Activated CD4-positive, alpha-beta T cell treated with anti-CD3 and anti-CD28 coated beads, Interleukin-2, amount 10 ng/mL, durations not matched to agents 24 days and 14 days (primary cell): ENCODE data around the gene NEDD4L. TPM values are rescaled to one million over a fixed set of nuclear protein-coding genes. Genes with fewer than 3 reads are reported as not detected.

Experiments
- DNase-seq: peaks from one replicate; pipeline ENCODE4 v3.0.0; 2022
- H3K27ac Mint-ChIP-seq: one replicate; pipeline ENCODE4 v1.8.0; 2022; ENCODE audit warnings: mild to moderate bottlenecking, mixed read lengths
- H3K27me3 Mint-ChIP-seq: one replicate; pipeline ENCODE4 v1.8.0; 2022; ENCODE audit warnings: mixed read lengths
- H3K36me3 Mint-ChIP-seq: one replicate; pipeline ENCODE4 v1.8.0; 2022; ENCODE audit warnings: low read depth, mild to moderate bottlenecking, mixed read lengths
- H3K4me1 Mint-ChIP-seq: one replicate; pipeline ENCODE4 v1.8.0; 2021; ENCODE audit warnings: mixed read lengths
- H3K4me3 Mint-ChIP-seq: one replicate; pipeline ENCODE4 v1.8.0; 2022; ENCODE audit warnings: mild to moderate bottlenecking, moderate library complexity, mixed read lengths
- H3K9me3 Mint-ChIP-seq: one replicate; pipeline ENCODE4 v1.8.0; 2021; ENCODE audit warnings: mixed read lengths
- intact Hi-C: fragments of 100-400 bp; cut with micrococcal nuclease; formaldehyde crosslinking; loops from one replicate; pipeline ENCODE4 v1.15.1; 2023
- total RNA-seq: library from RNA; stranded (reverse); gene quantifications from 2 replicates; pipeline ENCODE4 v1.2.3, GENCODE V29; 2022

The NEDD4L gene
- total RNA-seq, 1 donor from 2014 or later: 4.2 TPM

GRCh38 chr18:58114766-58115165 lies 70.7 kb downstream of the NEDD4L start:
- DNase-seq: no peak
- Mint-ChIP-seq H3K9me3 (no peaks in the 10 kb centered on the region), H3K4me1 (peaks cover 9% of the 10 kb centered on the region), H3K4me3 (no peak overlapping the region), H3K27ac (no peak overlapping the region), H3K27me3 (peaks cover 6% of the 10 kb centered on the region), H3K36me3 (no peaks in the 10 kb centered on the region)
- intact Hi-C loops: loop anchor here (10.0 kb wide), 1 partner anchor 480 kb away; no protein-coding TSS in a partner anchor

- Mint-ChIP-seq H3K27ac (no peak overlapping the region), H3K4me3 (no peak overlapping the region), H3K27me3 (peaks cover 3% of the 10 kb centered on the region), H3K36me3 (no peaks in the 10 kb centered on the region), H3K4me1 (peaks cover 9% of the 10 kb centered on the region), H3K9me3 (no peaks in the 10 kb centered on the region)
- intact Hi-C loops: loop anchor here (10.0 kb wide), 1 partner anchor 482 kb away; no protein-coding TSS in a partner anchor
- no peak for DNase-seq
Observed at GRCh38 chr18:58116818-58117217, 72.8 kb downstream of the NEDD4L start.

- peaks cover 3% of the 10 kb centered on the region for H3K27me3 Mint-ChIP-seq
- H3K36me3 Mint-ChIP-seq: no peaks in the 10 kb centered on the region
- intact Hi-C loops: loop anchor here (10.0 kb wide), 1 partner anchor 483 kb away; no protein-coding TSS in a partner anchor
- no peak for DNase-seq
- H3K9me3 Mint-ChIP-seq: no peaks in the 10 kb centered on the region
- H3K4me1 Mint-ChIP-seq: peaks cover 9% of the 10 kb centered on the region
- no peak overlapping the region for H3K27ac Mint-ChIP-seq
- H3K4me3 Mint-ChIP-seq: no peak overlapping the region
Observed at GRCh38 chr18:58117786-58118403, 73.9 kb downstream of the NEDD4L start.

DNA sequence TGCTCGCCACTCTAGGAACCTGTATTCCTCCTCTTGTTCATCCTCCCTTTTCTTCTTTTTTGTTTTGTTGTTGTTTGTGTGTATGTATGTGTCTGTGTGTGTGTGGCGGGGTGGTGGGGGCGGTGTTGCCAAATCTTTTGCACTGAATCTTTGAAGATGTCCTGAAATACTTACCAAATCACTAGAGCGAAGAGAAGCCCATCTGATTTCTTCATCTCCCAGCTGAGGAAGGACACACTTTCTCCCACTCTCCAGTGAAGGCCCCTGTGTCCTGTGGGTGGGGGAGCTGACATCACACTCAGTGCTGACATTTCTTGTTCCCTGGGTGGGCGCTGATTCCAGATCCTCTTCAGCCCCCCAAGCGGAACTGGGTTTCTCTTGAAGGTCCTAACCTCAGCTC lies 74.5 kb downstream of the NEDD4L start:
- peaks cover 4% of the 10 kb centered on the region for H3K4me1 Mint-ChIP-seq
- H3K27me3 Mint-ChIP-seq: peaks cover 3% of the 10 kb centered on the region
- intact Hi-C loops: loop anchor here (10.0 kb wide), 1 partner anchor 484 kb away; no protein-coding TSS in a partner anchor
- no peak for DNase-seq
- H3K27ac Mint-ChIP-seq: no peak overlapping the region
- no peaks in the 10 kb centered on the region for H3K9me3 Mint-ChIP-seq
- no peaks in the 10 kb centered on the region for H3K36me3 Mint-ChIP-seq
- H3K4me3 Mint-ChIP-seq: no peak overlapping the region

DNA sequence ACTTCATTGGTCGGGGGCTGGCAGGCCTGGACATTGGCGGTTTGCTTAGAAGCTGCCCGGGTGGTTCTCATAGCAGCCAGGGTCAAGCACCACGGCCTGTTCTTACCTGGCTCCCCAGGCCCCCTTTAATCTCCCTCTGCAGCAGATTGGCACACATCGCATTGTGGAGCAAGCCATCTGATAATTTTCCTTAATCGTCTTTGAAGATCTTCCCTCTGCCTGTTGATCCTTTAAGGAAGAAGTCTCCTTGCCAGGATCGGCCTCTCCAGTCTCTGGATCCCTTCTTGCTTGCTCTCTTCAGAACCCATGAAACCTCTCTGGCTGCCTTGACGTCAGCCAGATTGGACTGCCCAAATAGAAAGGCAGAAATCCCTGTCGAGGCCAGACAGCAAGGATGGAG lies 75.8 kb downstream of the NEDD4L start:
- DNase-seq: no peak
- Mint-ChIP-seq H3K9me3 (no peaks in the 10 kb centered on the region), H3K36me3 (no peaks in the 10 kb centered on the region), H3K4me3 (no peak overlapping the region), H3K4me1 (peaks cover 3% of the 10 kb centered on the region), H3K27me3 (peaks cover 6% of the 10 kb centered on the region), H3K27ac (no peak overlapping the region)
- intact Hi-C loops: loop anchor here (5.0 to 10.0 kb wide), 3 partner anchors 163 to 485 kb away; no protein-coding TSS in a partner anchor

DNA sequence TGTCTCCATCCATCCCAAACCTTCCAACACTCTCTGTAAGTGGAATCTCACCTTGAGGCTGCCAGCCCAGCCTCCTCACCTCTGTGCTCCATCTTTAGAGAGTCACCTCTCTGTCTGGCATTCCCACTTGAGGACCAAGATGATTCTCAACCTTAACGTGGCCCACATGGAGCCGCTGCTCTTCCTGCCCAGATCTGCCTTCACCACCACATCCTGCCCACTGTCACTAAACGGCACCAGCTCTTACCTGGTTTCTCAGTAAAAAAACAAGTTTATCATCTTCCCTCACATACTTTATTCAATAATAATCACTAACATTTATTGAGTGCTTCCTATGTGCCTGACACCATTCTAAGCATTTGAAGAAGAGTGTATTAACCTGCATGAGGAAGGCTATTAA lies 80.4 kb downstream of the NEDD4L start:
- no peak for DNase-seq
- peaks cover 2% of the 10 kb centered on the region for H3K27me3 Mint-ChIP-seq

GRCh38 chr18:58125183-58125582 lies 81.2 kb downstream of the NEDD4L start:
- H3K9me3 Mint-ChIP-seq: no peaks in the 10 kb centered on the region
- no peak overlapping the region for H3K4me3 Mint-ChIP-seq
- peaks cover 3% of the 10 kb centered on the region for H3K4me1 Mint-ChIP-seq
- DNase-seq: no peak
- H3K27me3 Mint-ChIP-seq: peaks cover 2% of the 10 kb centered on the region
- intact Hi-C loops: no loop called here
- no peaks in the 10 kb centered on the region for H3K36me3 Mint-ChIP-seq
- H3K27ac Mint-ChIP-seq: no peak overlapping the region

More for the DNA sequence above, 80.4 kb downstream of the NEDD4L start:
- Mint-ChIP-seq H3K27ac (no peak overlapping the region), H3K9me3 (no peaks in the 10 kb centered on the region), H3K36me3 (no peaks in the 10 kb centered on the region), H3K4me3 (no peak overlapping the region), H3K4me1 (peaks cover 3% of the 10 kb centered on the region)
- intact Hi-C loops: loop anchor here (5.0 kb wide), 2 partner anchors 167 to 242 kb away; no protein-coding TSS in a partner anchor

DNA sequence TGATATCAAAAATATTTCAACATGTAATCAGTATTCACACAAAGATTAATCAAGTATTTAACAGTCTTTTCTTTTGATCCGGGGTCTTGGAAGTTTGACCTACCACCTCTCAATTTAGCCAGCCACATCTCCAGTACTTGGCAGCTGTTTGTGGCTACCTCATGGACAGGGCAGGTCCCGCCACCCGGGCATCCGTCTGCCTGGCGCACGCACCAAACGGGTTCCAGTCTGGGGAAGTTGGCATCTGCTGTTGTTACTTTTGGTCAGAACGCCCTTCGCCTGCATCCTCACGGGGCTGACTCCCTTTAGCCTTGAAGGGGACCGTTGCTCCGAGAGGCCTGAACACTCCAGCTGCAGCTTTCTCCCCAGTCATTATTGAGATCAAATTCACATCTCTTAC lies 81.7 kb downstream of the NEDD4L start:
- H3K4me1 Mint-ChIP-seq: peaks cover 3% of the 10 kb centered on the region
- H3K27me3 Mint-ChIP-seq: peaks cover 2% of the 10 kb centered on the region
- no peaks in the 10 kb centered on the region for H3K36me3 Mint-ChIP-seq
- no peak for DNase-seq
- intact Hi-C loops: no loop called here
- H3K27ac Mint-ChIP-seq: no peak overlapping the region
- H3K4me3 Mint-ChIP-seq: no peak overlapping the region
- no peaks in the 10 kb centered on the region for H3K9me3 Mint-ChIP-seq

- no peak overlapping the region for H3K4me3 Mint-ChIP-seq
- H3K27me3 Mint-ChIP-seq: peaks cover 2% of the 10 kb centered on the region
- intact Hi-C loops: no loop called here
- peaks cover 3% of the 10 kb centered on the region for H3K4me1 Mint-ChIP-seq
- no peak for DNase-seq
- H3K36me3 Mint-ChIP-seq: no peaks in the 10 kb centered on the region
- H3K27ac Mint-ChIP-seq: no peak overlapping the region
- no peaks in the 10 kb centered on the region for H3K9me3 Mint-ChIP-seq
Observed at GRCh38 chr18:58128381-58129374, 84.7 kb downstream of the NEDD4L start.

DNA sequence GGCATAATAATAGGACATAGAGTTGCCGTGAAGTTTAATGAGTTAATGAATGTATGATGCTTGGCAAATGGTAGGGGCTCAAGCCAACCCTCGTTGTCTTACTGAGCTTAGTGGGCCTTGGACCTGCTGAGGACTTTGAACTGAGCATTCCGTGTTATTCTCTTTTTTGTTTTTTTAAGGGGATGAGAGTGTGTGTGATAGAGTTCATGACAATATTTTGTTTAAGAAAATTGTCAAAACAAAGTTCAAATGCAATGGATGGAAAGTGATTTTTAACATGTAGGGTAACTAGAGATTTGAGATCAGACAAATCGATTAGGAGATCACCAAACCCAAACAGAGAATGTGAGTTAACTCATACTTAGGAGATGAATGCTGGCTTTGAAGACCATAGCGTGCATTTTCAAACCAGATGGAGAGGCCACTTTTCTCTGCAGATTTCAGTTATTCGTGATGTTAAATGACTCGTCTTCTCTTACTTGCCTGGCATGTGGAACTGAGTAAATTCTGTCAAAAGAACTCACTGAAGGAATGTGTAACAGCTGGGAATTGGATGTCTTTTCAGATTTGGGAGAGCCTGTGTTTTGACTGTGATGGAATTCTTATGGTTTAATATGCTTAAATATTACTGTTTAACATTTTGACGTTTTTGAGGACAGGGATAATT lies 88.7 kb downstream of the NEDD4L start:
- Mint-ChIP-seq H3K4me1 (peaks cover 7% of the 10 kb centered on the region), H3K9me3 (no peaks in the 10 kb centered on the region), H3K27ac (no peak overlapping the region), H3K4me3 (no peak overlapping the region), H3K36me3 (no peaks in the 10 kb centered on the region), H3K27me3 (peaks cover 4% of the 10 kb centered on the region)
- intact Hi-C loops: no loop called here
- DNase-seq: no peak

- H3K4me1 Mint-ChIP-seq: peaks cover 7% of the 10 kb centered on the region
- no peaks in the 10 kb centered on the region for H3K36me3 Mint-ChIP-seq
- no peak overlapping the region for H3K4me3 Mint-ChIP-seq
- no peak overlapping the region for H3K27ac Mint-ChIP-seq
- H3K9me3 Mint-ChIP-seq: no peaks in the 10 kb centered on the region
- peak; percentile 62 for DNase-seq
- peaks cover 6% of the 10 kb centered on the region for H3K27me3 Mint-ChIP-seq
- intact Hi-C loops: loop anchor here (1.0 kb wide), 1 partner anchor 92 kb away; no protein-coding TSS in a partner anchor
Observed at GRCh38 chr18:58135183-58135641, 91.2 kb downstream of the NEDD4L start.

- no peaks in the 10 kb centered on the region for H3K36me3 Mint-ChIP-seq
- H3K4me3 Mint-ChIP-seq: no peak overlapping the region
- intact Hi-C loops: loop anchor here (1.0 kb wide), 1 partner anchor 93 kb away; no protein-coding TSS in a partner anchor
- H3K9me3 Mint-ChIP-seq: no peaks in the 10 kb centered on the region
- no peak overlapping the region for H3K27ac Mint-ChIP-seq
- DNase-seq: peak; percentile 81
- peaks cover 6% of the 10 kb centered on the region for H3K27me3 Mint-ChIP-seq
- H3K4me1 Mint-ChIP-seq: peaks cover 7% of the 10 kb centered on the region
Observed at GRCh38 chr18:58135701-58136331, 91.8 kb downstream of the NEDD4L start.

DNA sequence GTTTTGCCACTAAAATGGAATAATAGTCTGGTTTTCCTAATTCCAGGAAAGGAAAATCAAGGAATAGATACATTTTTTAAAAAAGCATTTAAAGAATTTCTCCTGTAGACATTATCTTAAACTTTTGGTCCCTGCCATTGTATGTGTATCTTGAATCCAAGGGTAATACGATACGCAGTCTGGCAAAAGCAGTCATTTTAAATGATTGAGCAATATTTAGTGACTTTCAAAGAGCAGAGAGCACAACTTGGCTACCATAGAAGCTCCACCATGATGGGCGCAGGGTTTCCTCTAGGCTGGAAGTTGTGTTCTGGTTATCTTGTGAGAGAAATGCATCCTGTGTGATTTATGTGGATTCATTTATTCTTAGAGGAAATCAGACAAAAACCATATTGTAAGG lies 92.9 kb downstream of the NEDD4L start:
- Mint-ChIP-seq H3K9me3 (no peaks in the 10 kb centered on the region), H3K4me3 (no peak overlapping the region), H3K27ac (no peak overlapping the region), H3K36me3 (no peaks in the 10 kb centered on the region), H3K4me1 (peaks cover 7% of the 10 kb centered on the region), H3K27me3 (peaks cover 6% of the 10 kb centered on the region)
- no peak for DNase-seq
- intact Hi-C loops: no loop called here
